Measurements from ENCODE around the gene KRT28.

GRCh38 chr17:40828454-40829044 lies 28.8 kb upstream of the KRT28 start:
- TF ChIP-seq, protein P1, sequence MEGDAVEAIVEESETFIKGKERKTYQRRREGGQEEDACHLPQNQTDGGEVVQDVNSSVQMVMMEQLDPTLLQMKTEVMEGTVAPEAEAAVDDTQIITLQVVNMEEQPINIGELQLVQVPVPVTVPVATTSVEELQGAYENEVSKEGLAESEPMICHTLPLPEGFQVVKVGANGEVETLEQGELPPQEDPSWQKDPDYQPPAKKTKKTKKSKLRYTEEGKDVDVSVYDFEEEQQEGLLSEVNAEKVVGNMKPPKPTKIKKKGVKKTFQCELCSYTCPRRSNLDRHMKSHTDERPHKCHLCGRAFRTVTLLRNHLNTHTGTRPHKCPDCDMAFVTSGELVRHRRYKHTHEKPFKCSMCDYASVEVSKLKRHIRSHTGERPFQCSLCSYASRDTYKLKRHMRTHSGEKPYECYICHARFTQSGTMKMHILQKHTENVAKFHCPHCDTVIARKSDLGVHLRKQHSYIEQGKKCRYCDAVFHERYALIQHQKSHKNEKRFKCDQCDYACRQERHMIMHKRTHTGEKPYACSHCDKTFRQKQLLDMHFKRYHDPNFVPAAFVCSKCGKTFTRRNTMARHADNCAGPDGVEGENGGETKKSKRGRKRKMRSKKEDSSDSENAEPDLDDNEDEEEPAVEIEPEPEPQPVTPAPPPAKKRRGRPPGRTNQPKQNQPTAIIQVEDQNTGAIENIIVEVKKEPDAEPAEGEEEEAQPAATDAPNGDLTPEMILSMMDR (conservative IDR thresholded peaks at IDR 0.05): no peak
- TF ChIP-seq EZH2 (IDR thresholded peaks at IDR 0.05; ENCODE audit: low read depth): no peak

Measured in PC-9 (cell line).